Pancreas (tissue), 10 donors: ENCODE data around the gene NAGLU. TPM values are rescaled to one million over a fixed set of nuclear protein-coding genes. Genes with fewer than 3 reads are reported as not detected.
A peak's percentile ranks its signal among the peaks of the same experiment; 100 is the strongest.

Source experiments
- ATAC-seq, 4 donors: fragments of 200-7000 bp; cut with Tn5 transposase; one replicate each; pipeline versions ENCODE4 v1.8.0 to v1.9.1; 2020; ENCODE audit warnings: mild to moderate bottlenecking in 4 of 4, moderate library complexity in 4 of 4
- DNase-seq, 6 donors: peaks; one replicate each; pipeline ENCODE4 v3.0.0-alpha.2; 2020
- FAIRE-seq: peaks from 2 replicates; lab custom pipeline; 2012; peaks lifted over from hg19 to GRCh38; lab: Jason Lieb, UNC
- H3K27ac ChIP-seq, 4 donors: fragments of 200-600 bp; sonication (generic); 1 replicate in 3 of 4; 2 replicates in 1 of 4; pipeline versions ENCODE4 v1.5.0 to v1.8.0; 2020
- H3K27me3 ChIP-seq, 4 donors: fragments of 200-600 bp; one replicate each; pipeline ENCODE4 v1.8.0; 2021
- H3K36me3 ChIP-seq, 3 donors: fragments of 200-600 bp; sonication (generic) in 1 of 3; one replicate each; pipeline versions ENCODE4 v1.5.0 to v1.8.0; 2020 to 2021
- H3K4me1 ChIP-seq, 3 donors: fragments of 200-600 bp; one replicate each; pipeline ENCODE4 v1.8.0; 2021
- H3K4me3 ChIP-seq, 4 donors: fragments of 200-600 bp; sonication (generic) in 2 of 4; one replicate each; pipeline versions ENCODE4 v1.5.0 to v1.8.0; 2020 to 2021
- H3K9me3 ChIP-seq, 4 donors: fragments of 200-600 bp; one replicate each; pipeline ENCODE4 v1.8.0; 2021
- CTCF ChIP-seq, 4 donors: fragments of 200-600 bp; sonication (generic) in 3 of 4; IDR thresholded peaks; one replicate each; pipeline versions ENCODE4 v1.5.0 to v1.8.0; 2021; ENCODE audit warnings: antibody characterized with exemption in 4 of 4
- WGBS, 2 donors: extraction: QIAGEN DNeasy Blood & Tissue Kit; methylation state at CpG; one replicate each; pipeline ENCODE4 v1.1.7; 2013; 5-methylcytosine and 5-hydroxymethylcytosine counted together
- intact Hi-C, 3 donors: fragments of 100-400 bp; cut with DNase I; formaldehyde crosslinking; loops; one replicate each; pipeline versions ENCODE4 v1.11.1 to v1.14.2; 2022
- polyA plus RNA-seq, 2 donors: library from polyadenylated mRNA; stranded (reverse); fragments of 200-250 nt; gene quantifications; one replicate each; pipeline ENCODE4 v1.2.3, GENCODE V29; 2013
- total RNA-seq, 6 donors: library from RNA; stranded (reverse); fragmentation: NEBNext Ultra II Directional in 4 of 6; extraction: Animal tissue kit (Norgen Biotek cat#: 25700) in 4 of 6; gene quantifications; one replicate each; pipeline versions ENCODE4 v1.2.1 to v1.2.4, GENCODE V29; 2021 to 2023
- donor health status: healthy with polysubstance abuse.
- donor health status: DM: no; HTN: no; CAD: no; lungs with moderate emphysema.
- donor health status: DM: no; HTN: no; CAD: no.
- donor health status: control.
- donor health status: control.
- donor health status: Bipolar disorder and iron deficiency.
- donor health status: DM: yes; HTN: yes; CAD: no.
- donor health status: DM: no; HTN: no; CAD: no.
- donor health status: DM: no; HTN: no; CAD: no.
- donor health status: DM: yes; HTN: yes; CAD: no.

Gene NAGLU
- total and polyA plus RNA-seq, 8 donors = 17.6 to 52.6 (median 28.9) TPM

DNA sequence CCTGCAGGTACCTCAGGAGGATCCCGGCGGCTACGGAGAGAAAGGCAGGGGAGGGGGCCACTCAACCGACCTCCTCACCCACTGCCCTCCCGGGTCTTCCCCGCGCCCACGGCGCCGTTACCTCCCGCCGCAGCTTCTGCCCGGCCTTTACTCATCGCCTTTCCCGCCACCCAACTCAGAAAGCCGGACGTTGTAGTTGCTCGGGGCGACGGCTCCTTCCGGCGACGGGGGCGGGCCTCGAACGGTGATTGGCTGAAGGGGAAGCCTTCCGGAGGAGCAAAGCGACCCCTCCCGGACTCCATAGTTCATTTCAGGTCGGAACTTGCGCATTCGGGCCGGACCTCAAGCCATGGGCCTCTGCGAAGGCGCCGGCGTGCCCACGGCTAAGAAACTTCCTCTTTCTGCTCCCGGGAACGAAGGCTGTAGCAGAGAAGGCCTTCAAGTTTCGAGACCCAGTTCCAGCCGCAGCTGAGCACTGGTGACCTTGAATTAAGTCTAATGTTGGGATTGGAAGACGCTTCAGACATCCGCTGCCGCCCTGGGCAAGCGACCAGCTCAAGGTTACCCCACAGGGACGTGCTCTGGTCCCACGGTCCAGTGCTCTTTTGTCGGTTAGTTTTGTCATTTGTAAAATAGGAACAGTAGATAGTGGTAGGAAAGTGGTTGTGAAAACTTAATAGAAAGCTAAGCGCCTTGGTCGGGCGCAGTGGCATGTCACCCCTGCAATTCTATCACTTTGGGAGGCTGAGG, 41.7 kb downstream of the NAGLU start, which contains the start of gene PSMC3IP:
PSMC3IP (minus strand) TSS at position 198 of the 750 bp plus-strand sequence; CDS start at position 155, 43 bp downstream.
- H3K36me3 ChIP-seq = peaks cover 3 to 30% (median 15%) of the 10 kb centered on the region in 3 donors
- peak; percentile 94 to 98 (median 96) for ATAC-seq
- no peak for TF ChIP-seq CTCF (IDR thresholded peaks at IDR 0.05)
- 0% methylated on average over 52 of the region's 52 CpGs for WGBS, 2 donors
- H3K27ac ChIP-seq = peak within 1 kb of the TSS; percentile 64 to 84 (median 74)
- peak within 1 kb of the TSS; percentile 31 to 62 (median 44) for H3K4me3 ChIP-seq
- H3K4me1 ChIP-seq = peaks cover 0 to 10% (median 5%) of the 10 kb centered on the region in 3 donors
- DNase-seq = peak; percentile 92 to 97 (median 94)
- H3K27me3 ChIP-seq = no peaks in the 10 kb centered on the region
- H3K9me3 ChIP-seq = no peaks in the 10 kb centered on the region
- no peak for FAIRE-seq
- intact Hi-C loops = no loop called here

DNA sequence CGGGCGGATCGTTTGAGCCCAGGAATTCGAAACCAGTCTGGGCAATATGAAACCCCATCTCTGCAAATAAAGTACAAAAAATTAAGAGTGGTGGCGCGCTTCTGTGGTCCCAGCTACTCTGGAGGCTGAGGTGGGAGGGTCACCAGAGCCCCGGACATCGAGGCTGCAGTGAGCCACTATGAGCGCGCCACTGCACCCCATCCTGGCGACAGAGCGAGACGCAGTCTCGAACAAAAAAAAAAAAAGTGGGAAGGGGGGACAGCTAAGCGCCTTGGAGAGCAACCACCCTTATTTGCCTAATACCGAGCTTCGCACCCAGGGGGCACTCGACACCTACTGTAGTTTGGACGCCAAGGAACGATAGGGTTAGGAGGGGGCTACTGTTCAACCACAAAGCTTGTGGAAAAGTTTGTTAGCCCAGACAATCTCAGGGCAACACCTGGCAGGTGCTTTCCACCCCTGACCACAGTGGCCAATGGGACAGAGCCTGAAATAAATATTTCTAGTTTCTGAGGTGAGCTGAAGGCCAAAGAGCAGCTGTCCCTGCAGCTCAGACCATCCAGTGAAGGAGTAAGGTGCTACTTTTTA, 42.3 kb downstream of the NAGLU start:
- ATAC-seq = peak; percentile 77 to 89 (median 83)
- WGBS, 2 donors = 0 to 1% methylated on average over 20 of the region's 20 CpGs
- Histone ChIP-seq H3K27ac (peak overlapping the region; percentile 64 to 84 (median 74)), H3K27me3 (no peaks in the 10 kb centered on the region), H3K4me3 (peak overlapping the region; percentile 31 to 62 (median 44)), H3K4me1 (peaks cover 0 to 10% (median 5%) of the 10 kb centered on the region in 3 donors), H3K9me3 (no peaks in the 10 kb centered on the region), H3K36me3 (peaks cover 3 to 30% (median 12%) of the 10 kb centered on the region in 3 donors)
- peak; percentile 65 to 80 (median 73) for DNase-seq
- no peak for FAIRE-seq
- intact Hi-C loops = no loop called here
- TF ChIP-seq CTCF (IDR thresholded peaks at IDR 0.05) = peak; percentile 28 to 65 (median 50)

DNA sequence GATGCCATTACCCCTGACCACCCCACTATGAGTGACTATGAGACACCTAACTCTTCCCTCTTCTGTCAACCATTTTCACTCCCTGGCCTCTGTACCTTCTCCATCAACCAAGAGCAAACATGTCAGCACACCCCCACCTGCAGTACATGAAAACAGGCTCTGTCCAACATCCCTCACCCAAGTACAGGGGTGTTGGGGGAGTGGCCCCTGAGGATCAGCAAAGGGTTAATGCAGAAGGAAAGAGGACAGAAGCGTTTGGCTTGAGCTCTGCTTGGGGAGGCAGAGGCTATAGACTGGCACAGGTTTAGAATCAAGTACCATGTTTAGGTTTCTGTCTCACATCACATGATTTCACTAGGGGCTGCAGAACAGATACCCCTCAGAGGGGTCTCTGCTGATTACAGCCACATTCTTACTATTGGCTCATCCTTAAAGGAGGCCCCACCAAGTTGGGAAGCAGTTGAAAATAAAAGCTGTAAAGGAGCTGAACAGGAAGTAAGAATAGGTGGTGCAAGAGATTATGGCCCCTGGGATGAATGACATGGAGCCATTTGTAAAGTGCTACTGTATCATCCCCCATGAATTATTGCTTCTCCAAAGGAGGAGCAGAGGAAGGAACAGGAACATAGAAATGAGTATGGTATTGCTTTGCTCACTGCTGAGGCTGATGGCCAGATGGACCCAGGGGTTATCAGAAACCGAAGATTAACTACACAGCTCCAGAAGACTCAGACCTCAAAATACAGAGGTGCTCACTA, 43.9 kb downstream of the NAGLU start:
- WGBS, 2 donors = 42 to 50% methylated on average over 2 of the region's 2 CpGs
- Histone ChIP-seq H3K4me3 (no peak overlapping the region), H3K4me1 (peaks cover 0 to 10% (median 5%) of the 10 kb centered on the region in 3 donors), H3K27me3 (no peaks in the 10 kb centered on the region), H3K27ac (no peak overlapping the region), H3K9me3 (no peaks in the 10 kb centered on the region), H3K36me3 (peaks cover 0 to 41% (median 18%) of the 10 kb centered on the region in 3 donors)
- peak in 1 of 6 donors; percentile 9 for DNase-seq
- no peak for TF ChIP-seq CTCF (IDR thresholded peaks at IDR 0.05)
- FAIRE-seq = no peak
- intact Hi-C loops = no loop called here
- ATAC-seq = no peak

DNA sequence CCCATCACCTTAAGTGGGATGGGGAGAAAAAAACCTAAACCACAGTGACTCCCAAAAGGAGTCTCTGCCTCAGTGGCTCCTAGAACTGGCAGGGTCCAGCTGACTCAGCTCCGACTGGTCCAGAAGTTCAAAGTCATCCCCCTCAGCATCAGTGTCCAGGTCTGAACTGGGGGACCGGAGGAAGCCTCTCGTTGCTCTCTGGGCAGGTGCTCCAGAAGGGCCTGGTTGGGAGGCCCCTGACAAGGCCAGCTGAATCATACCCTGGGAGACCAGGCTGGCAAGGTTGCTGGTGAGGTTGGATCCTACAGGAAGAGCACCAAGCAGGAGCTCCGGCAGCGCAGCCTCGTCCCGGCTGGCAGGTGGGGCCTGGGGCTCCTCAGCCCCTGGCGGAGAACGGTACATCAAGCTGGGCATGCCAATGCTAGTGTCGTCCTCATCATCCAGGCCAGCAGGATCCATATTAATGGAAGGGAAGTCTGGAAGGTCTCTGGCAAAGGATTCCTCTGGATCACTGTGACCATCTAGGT, 45.8 kb downstream of the NAGLU start:
- WGBS, 2 donors = 87 to 89% methylated on average over 10 of the region's 10 CpGs
- no peak for TF ChIP-seq CTCF (IDR thresholded peaks at IDR 0.05)
- no peaks in the 10 kb centered on the region for H3K9me3 ChIP-seq

More for the DNA sequence above, 45.8 kb downstream of the NAGLU start:
- Histone ChIP-seq H3K27ac (no peak overlapping the region), H3K4me1 (peaks cover 0 to 14% (median 5%) of the 10 kb centered on the region in 3 donors), H3K36me3 (peaks cover 0 to 56% (median 26%) of the 10 kb centered on the region in 3 donors), H3K27me3 (no peaks in the 10 kb centered on the region), H3K4me3 (no peak overlapping the region)
- FAIRE-seq = no peak
- peak in 1 of 6 donors; percentile 51 for DNase-seq
- intact Hi-C loops = no loop called here
- ATAC-seq = no peak
